Gastrocnemius medialis (tissue), 4 donors: ENCODE measurements around the gene RNF181.

Experiments used
- POLR2A ChIP-seq, 2 donors: fragments of 450-650 bp; IDR thresholded peaks; one replicate each; pipeline ENCODE4 v1.6.1; 2017; ENCODE audit warnings: antibody characterized with exemption in 2 of 2, mild to moderate bottlenecking in 2 of 2, moderate library complexity in 2 of 2
- TF ChIP-seq, protein P1 (sequence below), 5 experiments: fragments of 450-650 bp in 3 of 5; fragments of 200-600 bp in 2 of 5; sonication (generic) in 2 of 5; IDR thresholded peaks in 4 of 5; conservative IDR thresholded peaks in 1 of 5; 1 replicate in 4 of 5; 2 replicates in 1 of 5; pipeline ENCODE4 v1.5.1; 2016 to 2019; ENCODE audit warnings: antibody characterized with exemption in 5 of 5, mild to moderate bottlenecking in 3 of 5, moderate library complexity in 3 of 5

DNA sequence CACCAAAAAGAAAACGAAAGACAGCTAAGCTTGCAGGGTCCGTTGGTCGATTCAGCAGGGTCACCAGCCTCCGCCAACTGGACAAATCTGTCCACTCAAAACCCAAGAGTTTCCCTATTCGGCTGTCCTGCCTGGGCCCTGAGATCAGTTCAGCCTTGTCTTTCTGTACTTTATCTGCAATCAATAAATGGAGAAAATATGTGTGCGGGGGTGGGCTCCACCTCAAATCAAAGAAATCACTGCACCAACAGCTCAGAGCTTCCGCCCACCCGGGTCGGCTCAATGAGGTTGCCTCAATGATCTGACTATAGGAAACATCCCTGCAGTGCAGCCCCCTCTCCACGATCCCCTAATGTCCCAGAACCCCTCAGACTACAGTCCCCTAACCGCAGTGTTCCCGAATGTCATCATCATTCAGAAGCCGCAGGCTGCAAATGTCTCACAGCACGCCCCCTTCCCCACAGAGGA, 34.7 kb upstream of the RNF181 start:
- TF ChIP-seq POLR2A (IDR thresholded peaks at IDR 0.05) = no peak
- TF ChIP-seq, protein P1, sequence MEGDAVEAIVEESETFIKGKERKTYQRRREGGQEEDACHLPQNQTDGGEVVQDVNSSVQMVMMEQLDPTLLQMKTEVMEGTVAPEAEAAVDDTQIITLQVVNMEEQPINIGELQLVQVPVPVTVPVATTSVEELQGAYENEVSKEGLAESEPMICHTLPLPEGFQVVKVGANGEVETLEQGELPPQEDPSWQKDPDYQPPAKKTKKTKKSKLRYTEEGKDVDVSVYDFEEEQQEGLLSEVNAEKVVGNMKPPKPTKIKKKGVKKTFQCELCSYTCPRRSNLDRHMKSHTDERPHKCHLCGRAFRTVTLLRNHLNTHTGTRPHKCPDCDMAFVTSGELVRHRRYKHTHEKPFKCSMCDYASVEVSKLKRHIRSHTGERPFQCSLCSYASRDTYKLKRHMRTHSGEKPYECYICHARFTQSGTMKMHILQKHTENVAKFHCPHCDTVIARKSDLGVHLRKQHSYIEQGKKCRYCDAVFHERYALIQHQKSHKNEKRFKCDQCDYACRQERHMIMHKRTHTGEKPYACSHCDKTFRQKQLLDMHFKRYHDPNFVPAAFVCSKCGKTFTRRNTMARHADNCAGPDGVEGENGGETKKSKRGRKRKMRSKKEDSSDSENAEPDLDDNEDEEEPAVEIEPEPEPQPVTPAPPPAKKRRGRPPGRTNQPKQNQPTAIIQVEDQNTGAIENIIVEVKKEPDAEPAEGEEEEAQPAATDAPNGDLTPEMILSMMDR (IDR thresholded peaks at IDR 0.05 in 4 of 5, conservative IDR thresholded peaks at IDR 0.05 in 1 of 5) = no peak
